Measurements from ENCODE around the gene RAD21L1. TPM values are rescaled to one million over a fixed set of nuclear protein-coding genes. Genes with fewer than 3 reads are reported as not detected.

The RAD21L1 gene
- total and polyA plus RNA-seq, 2 of the 8 experiments (the other 6 are each of a cell fraction or from before 2014, with no cell fraction given) = 0.06 to 0.26 TPM

DNA sequence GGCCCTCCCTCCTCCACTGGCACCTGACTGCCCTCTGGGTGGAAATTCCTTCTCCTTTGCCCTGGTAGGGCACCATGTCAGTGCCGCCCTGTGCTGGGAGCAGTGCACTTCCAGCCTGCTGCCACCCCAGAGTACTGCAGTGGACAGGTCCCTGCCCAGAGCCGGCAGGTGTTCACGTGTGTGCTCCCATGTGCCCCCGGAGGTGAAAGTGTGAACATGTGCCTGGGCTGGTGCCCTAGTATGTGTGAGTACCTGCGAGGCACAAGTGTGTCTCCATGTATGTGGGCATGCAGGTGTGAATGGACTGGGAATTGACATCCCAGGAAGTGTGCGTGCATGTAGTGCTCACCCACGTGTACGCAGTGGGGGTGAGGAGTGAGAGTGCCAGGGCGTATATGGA is 73.7 kb downstream of the RAD21L1 start:
- Histone ChIP-seq H3K23ac (ENCODE audit: insufficient read length) (no peak overlapping the region), H3K18ac (ENCODE audit: extremely low read depth, low read length) (no peak overlapping the region), H3K9ac (replicated peaks in 1 of 4; ENCODE audit: extremely low read depth in 1 of 4, low read depth in 3 of 4, low read length in 3 of 4) (no peak overlapping the region), H3K4me2 (ENCODE audit: insufficient read depth in 1 of 2, low read depth in 2 of 2, low read length in 2 of 2) (no peak overlapping the region), H4K5ac (ENCODE audit: insufficient read length, low read depth, low read length) (no peak overlapping the region), H2BK12ac (ENCODE audit: low read depth, low read length) (peak overlapping the region; percentile 53; the same call in 1 of the 2 replicates), H3K23me2 (ENCODE audit: low read depth, low read length) (no peaks in the 10 kb centered on the region), H2BK20ac (ENCODE audit: low read length) (peak overlapping the region; percentile 40; the same call in 1 of the 2 replicates), H2AFZ (ENCODE audit: low read length) (no peak overlapping the region), H3K79me2 (ENCODE audit: control insufficient read depth in 1 of 2, insufficient read depth in 2 of 2, low read length in 2 of 2) (no peaks in the 10 kb centered on the region), H3K27ac (ENCODE audit: low read depth, low read length) (no peak overlapping the region), H4K20me1 (replicated peaks in 1 of 2; ENCODE audit: control insufficient read depth in 1 of 2, insufficient read depth in 2 of 2, low read length in 2 of 2) (no peaks in the 10 kb centered on the region), H3K79me1 (ENCODE audit: low read depth, low read length) (no peaks in the 10 kb centered on the region), H2BK5ac (ENCODE audit: low read depth, low read length) (no peak overlapping the region), H4K91ac (replicated peaks; ENCODE audit: insufficient read length, low read length) (no peak overlapping the region), H2BK15ac (ENCODE audit: low read length) (peak overlapping the region; percentile 9; the same call in 1 of the 2 replicates), H2AK5ac (ENCODE audit: low read depth, low read length) (no peak overlapping the region), H3K4ac (replicated peaks; ENCODE audit: insufficient read length, low read depth, low read length) (no peak overlapping the region), H3K36me3 (ENCODE audit: control insufficient read depth in 2 of 4, insufficient read depth in 4 of 4, low read length in 3 of 4) (no peaks in the 10 kb centered on the region), H3K27me3 (replicated peaks in 1 of 4; ENCODE audit: control insufficient read depth in 3 of 4, extremely low read depth in 1 of 4, insufficient read depth in 3 of 4, low read length in 3 of 4) (no peaks in the 10 kb centered on the region), H3K9me3 (ENCODE audit: insufficient read depth in 2 of 2, low read depth in 1 of 2, low read length in 1 of 2) (no peaks in the 10 kb centered on the region), H4K8ac (ENCODE audit: extremely low read depth, insufficient read depth, low read length) (no peak overlapping the region), H3K4me1 (replicated peaks in 1 of 4; ENCODE audit: control insufficient read depth in 3 of 4, insufficient read depth in 4 of 4, low read length in 3 of 4) (peaks cover 0 to 10% (median 4%) of the 10 kb centered on the region in 4 experiments; a peak in 6 of 7 replicates), H3K56ac (replicated peaks; ENCODE audit: insufficient read length, low read depth, low read length) (no peak overlapping the region), H3K4me3 (ENCODE audit: extremely low read depth in 1 of 4, insufficient read depth in 2 of 4, low read depth in 3 of 4, low read length in 4 of 4) (no peak overlapping the region), H2BK120ac (replicated peaks; ENCODE audit: low read depth, low read length) (no peak overlapping the region), H3K14ac (ENCODE audit: insufficient read length) (no peak overlapping the region)
- ChIA-PET CTCF (ENCODE audit: partially characterized antibody) (interaction anchor here (0.6 to 2.8 kb wide), 10 partner anchors 9 to 139 kb away, joined by 3 to 11 read pairs (median 6); no protein-coding TSS in a partner anchor), POLR2A (ENCODE audit: partially characterized antibody) (interaction anchor here (1.0 kb wide), 1 partner anchor 26 kb away, joined by 4 read pairs; no protein-coding TSS in a partner anchor)
- WGBS, 2 experiments (ENCODE audit: extremely low coverage in 1 of 2, insufficient coverage in 1 of 2, insufficient read length in 1 of 2, insufficient replicate concordance in 2 of 2, low coverage in 1 of 2, low lambda C conversion rate in 2 of 2, missing lambda C conversion rate in 1 of 2) = 80% methylated on average over 9 of the region's 9 CpGs; no CpG with 5 or more reads in 1 of the 2 experiments
- FAIRE-seq = no peak
- no peak for DNase-seq (ENCODE audit: low read depth in 1 of 2, low spot score in 2 of 2)
- TF ChIP-seq TAF7 (optimal IDR thresholded peaks at IDR 0.05; ENCODE audit: borderline replicate concordance, low read depth, low read length) (no peak), EGR1 (IDR thresholded peaks at IDR 0.05; ENCODE audit: borderline replicate concordance, low read depth, low read length) (no peak), CEBPB (IDR thresholded peaks at IDR 0.05; ENCODE audit: low read depth, low read length) (no peak), CHD1 (IDR thresholded peaks at IDR 0.05; ENCODE audit: low read depth, low read length) (no peak), RAD21 (IDR thresholded peaks at IDR 0.05 in 1 of 2, conservative IDR thresholded peaks at IDR 0.05 in 1 of 2; ENCODE audit: low read depth in 2 of 2, low read length in 2 of 2) (peak; percentile 22 to 43; a peak in 3 of 4 replicates), POLR2A (IDR thresholded peaks at IDR 0.05; ENCODE audit: control extremely low read depth in 1 of 2, low read depth in 2 of 2, low read length in 2 of 2) (no peak), CBX5 (IDR thresholded peaks at IDR 0.05; ENCODE audit: low read depth, low read length) (no peak)
- TF ChIP-seq, protein P1, sequence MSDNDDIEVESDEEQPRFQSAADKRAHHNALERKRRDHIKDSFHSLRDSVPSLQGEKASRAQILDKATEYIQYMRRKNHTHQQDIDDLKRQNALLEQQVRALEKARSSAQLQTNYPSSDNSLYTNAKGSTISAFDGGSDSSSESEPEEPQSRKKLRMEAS (IDR thresholded peaks at IDR 0.05) = peak; percentile 74
- TF ChIP-seq, protein P2, sequence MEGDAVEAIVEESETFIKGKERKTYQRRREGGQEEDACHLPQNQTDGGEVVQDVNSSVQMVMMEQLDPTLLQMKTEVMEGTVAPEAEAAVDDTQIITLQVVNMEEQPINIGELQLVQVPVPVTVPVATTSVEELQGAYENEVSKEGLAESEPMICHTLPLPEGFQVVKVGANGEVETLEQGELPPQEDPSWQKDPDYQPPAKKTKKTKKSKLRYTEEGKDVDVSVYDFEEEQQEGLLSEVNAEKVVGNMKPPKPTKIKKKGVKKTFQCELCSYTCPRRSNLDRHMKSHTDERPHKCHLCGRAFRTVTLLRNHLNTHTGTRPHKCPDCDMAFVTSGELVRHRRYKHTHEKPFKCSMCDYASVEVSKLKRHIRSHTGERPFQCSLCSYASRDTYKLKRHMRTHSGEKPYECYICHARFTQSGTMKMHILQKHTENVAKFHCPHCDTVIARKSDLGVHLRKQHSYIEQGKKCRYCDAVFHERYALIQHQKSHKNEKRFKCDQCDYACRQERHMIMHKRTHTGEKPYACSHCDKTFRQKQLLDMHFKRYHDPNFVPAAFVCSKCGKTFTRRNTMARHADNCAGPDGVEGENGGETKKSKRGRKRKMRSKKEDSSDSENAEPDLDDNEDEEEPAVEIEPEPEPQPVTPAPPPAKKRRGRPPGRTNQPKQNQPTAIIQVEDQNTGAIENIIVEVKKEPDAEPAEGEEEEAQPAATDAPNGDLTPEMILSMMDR (IDR thresholded peaks at IDR 0.05; ENCODE audit: control extremely low read depth in 1 of 3, insufficient read depth in 1 of 3, low read depth in 1 of 3, low read length in 3 of 3) = peak; percentile 47 to 68 (median 59)
- TF ChIP-seq, protein P3, sequence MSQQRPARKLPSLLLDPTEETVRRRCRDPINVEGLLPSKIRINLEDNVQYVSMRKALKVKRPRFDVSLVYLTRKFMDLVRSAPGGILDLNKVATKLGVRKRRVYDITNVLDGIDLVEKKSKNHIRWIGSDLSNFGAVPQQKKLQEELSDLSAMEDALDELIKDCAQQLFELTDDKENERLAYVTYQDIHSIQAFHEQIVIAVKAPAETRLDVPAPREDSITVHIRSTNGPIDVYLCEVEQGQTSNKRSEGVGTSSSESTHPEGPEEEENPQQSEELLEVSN (IDR thresholded peaks at IDR 0.05) = peak; percentile 40; the same call in 1 of the 2 replicates

All from H1 (cell line).